Measurements from ENCODE around the gene FKBP8.

DNA sequence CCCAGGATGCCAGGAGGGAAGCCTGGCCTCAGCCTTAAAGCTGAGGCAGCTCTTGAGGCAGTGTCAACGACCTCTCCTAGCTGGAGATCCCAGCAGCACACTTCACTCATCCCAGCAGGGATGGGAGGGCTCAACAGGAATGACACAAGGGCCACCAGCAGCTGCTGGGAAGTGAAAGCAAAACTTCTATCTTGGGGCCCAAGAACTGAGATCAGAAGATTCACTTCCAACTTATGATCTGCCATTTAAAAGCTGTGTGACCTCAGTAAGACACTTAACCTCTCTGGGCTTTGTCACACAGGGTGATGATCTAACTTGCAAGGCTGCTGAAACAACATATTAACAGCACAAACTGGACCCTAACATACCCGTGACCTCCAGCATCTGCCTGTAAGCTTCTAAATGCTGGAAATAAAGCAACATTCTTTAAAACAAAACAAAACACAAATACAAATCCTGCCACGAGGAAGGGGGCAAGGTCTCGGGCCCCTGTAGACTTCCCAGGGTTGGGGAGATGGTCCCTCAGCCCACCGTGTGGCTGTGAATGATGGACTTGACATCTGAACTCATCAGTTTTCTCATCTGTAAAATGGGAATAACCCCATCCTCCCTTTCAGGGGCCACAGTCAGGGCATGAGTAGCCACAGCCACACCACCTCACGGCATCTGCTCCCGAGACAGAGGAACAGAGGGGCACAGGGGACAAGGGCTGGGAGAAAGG, 44.2 kb downstream of the FKBP8 start:
- TF ChIP-seq, protein P1, sequence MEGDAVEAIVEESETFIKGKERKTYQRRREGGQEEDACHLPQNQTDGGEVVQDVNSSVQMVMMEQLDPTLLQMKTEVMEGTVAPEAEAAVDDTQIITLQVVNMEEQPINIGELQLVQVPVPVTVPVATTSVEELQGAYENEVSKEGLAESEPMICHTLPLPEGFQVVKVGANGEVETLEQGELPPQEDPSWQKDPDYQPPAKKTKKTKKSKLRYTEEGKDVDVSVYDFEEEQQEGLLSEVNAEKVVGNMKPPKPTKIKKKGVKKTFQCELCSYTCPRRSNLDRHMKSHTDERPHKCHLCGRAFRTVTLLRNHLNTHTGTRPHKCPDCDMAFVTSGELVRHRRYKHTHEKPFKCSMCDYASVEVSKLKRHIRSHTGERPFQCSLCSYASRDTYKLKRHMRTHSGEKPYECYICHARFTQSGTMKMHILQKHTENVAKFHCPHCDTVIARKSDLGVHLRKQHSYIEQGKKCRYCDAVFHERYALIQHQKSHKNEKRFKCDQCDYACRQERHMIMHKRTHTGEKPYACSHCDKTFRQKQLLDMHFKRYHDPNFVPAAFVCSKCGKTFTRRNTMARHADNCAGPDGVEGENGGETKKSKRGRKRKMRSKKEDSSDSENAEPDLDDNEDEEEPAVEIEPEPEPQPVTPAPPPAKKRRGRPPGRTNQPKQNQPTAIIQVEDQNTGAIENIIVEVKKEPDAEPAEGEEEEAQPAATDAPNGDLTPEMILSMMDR (IDR thresholded peaks at IDR 0.05; ENCODE audit: poor library complexity) = no peak
- TF ChIP-seq EZH2 (IDR thresholded peaks at IDR 0.05; ENCODE audit: borderline replicate concordance) = no peak
